Chondrocyte (in vitro differentiated cells): ENCODE results near the gene CNBD2. TPM values are rescaled to one million over a fixed set of nuclear protein-coding genes. Genes with fewer than 3 reads are reported as not detected.
A peak's percentile ranks its signal among the peaks of the same experiment; 100 is the strongest.

Experiments
- DNase-seq: peaks from one replicate; pipeline ENCODE4 v3.0.0; 2021; ENCODE audit warnings: mixed read lengths, low spot score
- H3K27ac Mint-ChIP-seq: one replicate; pipeline ENCODE4 v1.8.0; 2021; ENCODE audit warnings: mild to moderate bottlenecking, moderate library complexity, mixed read lengths; ENCODE audit not compliant: unreplicated experiment
- H3K27me3 Mint-ChIP-seq: 2 replicates; pipeline ENCODE4 v1.8.0; 2021; ENCODE audit warnings: low read depth, mixed read lengths
- H3K36me3 Mint-ChIP-seq: 2 replicates; pipeline ENCODE4 v1.8.0; 2021; ENCODE audit warnings: low read depth, mixed read lengths
- H3K4me1 Mint-ChIP-seq: 2 replicates; pipeline ENCODE4 v1.8.0; 2021; ENCODE audit warnings: low read depth, mild to moderate bottlenecking, mixed read lengths
- H3K4me3 Mint-ChIP-seq: one replicate; pipeline ENCODE4 v1.8.0; 2021; ENCODE audit warnings: mild to moderate bottlenecking, moderate library complexity, mixed read lengths; ENCODE audit not compliant: unreplicated experiment
- H3K9me3 Mint-ChIP-seq: 2 replicates; pipeline ENCODE4 v1.8.0; 2021; ENCODE audit warnings: low read depth, mixed read lengths
- CTCF ChIP-seq: fragments of 200-600 bp; sonication (generic); IDR thresholded peaks from 2 replicates; pipeline ENCODE4 v1.5.0; 2021; ENCODE audit warnings: antibody characterized with exemption, mild to moderate bottlenecking, moderate library complexity
- total RNA-seq: library from RNA; stranded (reverse); gene quantifications from 3 replicates; pipeline ENCODE4 v1.2.1, GENCODE V29; 2021

Gene CNBD2
- total RNA-seq, 1 donor from 2014 or later, result 3.3 TPM

DNA sequence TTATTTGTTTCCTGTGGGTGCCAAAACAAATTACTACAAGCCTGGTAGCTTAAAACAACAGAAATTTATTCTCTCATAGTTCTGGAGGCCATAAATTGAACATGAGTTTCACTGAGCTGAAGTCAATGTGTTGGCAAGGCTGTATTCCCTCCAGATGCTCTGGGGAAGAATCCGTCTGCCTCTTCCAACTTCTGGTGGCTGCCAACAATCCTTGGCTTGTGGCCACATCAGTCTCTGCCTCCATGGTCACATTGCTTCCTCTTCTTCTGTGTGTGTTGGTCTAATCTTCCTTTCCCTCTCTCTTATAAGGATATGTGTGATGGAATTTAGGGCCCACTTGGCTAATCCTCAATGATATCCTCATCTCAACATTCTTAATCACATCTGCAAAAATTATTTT lies 93.4 kb downstream of the CNBD2 start:
- Mint-ChIP-seq H3K9me3 (peaks cover 3% of the 10 kb centered on the region), H3K4me3 (no peak overlapping the region), H3K4me1 (peaks cover 7% of the 10 kb centered on the region), H3K27me3 (no peaks in the 10 kb centered on the region), H3K36me3 (no peaks in the 10 kb centered on the region), H3K27ac (no peak overlapping the region)
- TF ChIP-seq CTCF, result no peak
- DNase-seq, result no peak

- H3K4me1 Mint-ChIP-seq, result peaks cover 7% of the 10 kb centered on the region
- no peak overlapping the region for H3K4me3 Mint-ChIP-seq
- H3K36me3 Mint-ChIP-seq, result no peaks in the 10 kb centered on the region
- no peaks in the 10 kb centered on the region for H3K27me3 Mint-ChIP-seq
- H3K9me3 Mint-ChIP-seq, result peaks cover 3% of the 10 kb centered on the region
- no peak for TF ChIP-seq CTCF
- no peak for DNase-seq
- H3K27ac Mint-ChIP-seq, result no peak overlapping the region
Observed at GRCh38 chr20:36062799-36063198, 94.4 kb downstream of the CNBD2 start.

GRCh38 chr20:36063916-36064657 lies 95.7 kb downstream of the CNBD2 start:
- Mint-ChIP-seq H3K27ac (peak overlapping the region; percentile 75), H3K36me3 (no peaks in the 10 kb centered on the region), H3K9me3 (peaks cover 3% of the 10 kb centered on the region)

DNA sequence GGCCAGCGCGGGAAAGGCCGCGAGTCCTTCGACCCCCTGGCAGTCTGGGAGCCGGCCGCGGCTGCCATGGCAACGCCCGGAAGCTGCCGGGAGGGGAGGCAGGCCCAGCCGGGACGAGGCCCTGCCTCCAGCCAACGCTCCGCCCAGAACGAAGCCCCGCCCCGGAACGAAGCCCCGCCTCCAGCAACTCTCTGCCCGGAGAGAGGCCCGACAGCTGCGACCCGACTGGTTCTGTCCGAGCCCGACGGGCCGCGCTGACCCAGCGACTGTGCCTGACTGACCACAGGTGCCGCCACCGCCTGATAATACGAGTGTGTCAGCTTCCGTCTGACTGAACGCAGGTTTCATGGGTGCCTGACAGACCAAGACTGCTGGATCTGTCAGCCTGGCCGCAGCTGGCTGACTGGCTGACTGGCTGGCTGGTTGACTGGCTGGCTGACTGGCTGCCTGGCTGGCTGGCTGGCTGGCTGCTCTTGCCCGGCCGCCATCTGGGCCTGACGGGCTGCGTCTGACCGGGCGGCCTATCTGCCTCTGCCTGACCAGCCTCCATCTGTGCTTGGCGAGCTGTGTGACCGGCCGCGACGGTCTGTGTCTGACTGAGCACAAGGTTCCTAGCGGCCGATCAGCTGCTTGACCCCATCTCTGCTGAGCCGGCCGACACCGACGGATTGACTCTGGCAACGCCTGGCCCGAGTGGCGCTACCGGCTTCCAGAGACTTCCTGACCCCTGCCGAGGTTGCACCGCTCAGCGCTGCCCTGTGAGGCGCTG lies 96.5 kb downstream of the CNBD2 start:
- Mint-ChIP-seq H3K9me3 (peaks cover 3% of the 10 kb centered on the region), H3K27ac (peak overlapping the region; percentile 92)

More at GRCh38 chr20:36063916-36064657, 95.7 kb downstream of the CNBD2 start:
- Mint-ChIP-seq H3K4me3 (peak overlapping the region; percentile 78), H3K27me3 (no peaks in the 10 kb centered on the region), H3K4me1 (peaks cover 7% of the 10 kb centered on the region)
- DNase-seq, result no peak
- TF ChIP-seq CTCF, result no peak

More for the DNA sequence above, 96.5 kb downstream of the CNBD2 start:
- Mint-ChIP-seq H3K4me3 (peak overlapping the region; percentile 78), H3K4me1 (peaks cover 7% of the 10 kb centered on the region), H3K36me3 (no peaks in the 10 kb centered on the region), H3K27me3 (no peaks in the 10 kb centered on the region)
- TF ChIP-seq CTCF, result no peak
- DNase-seq, result peak; percentile 97
